Neuron (in vitro differentiated cells): Measurements from ENCODE around the gene BZW2.
"Not testable (repeated sequence)": the region's sequence is repeated elsewhere in the genome, so short reads cannot be mapped to it uniquely, and the experiment has no call there.

Experiments used
- H2AFZ ChIP-seq: one replicate; pipeline ENCODE4 v1.6.1; 2013; ENCODE audit warnings: low read depth, mild to moderate bottlenecking, inconsistent platforms, low read length, moderate library complexity
- H3K27me3 ChIP-seq: one replicate; pipeline ENCODE4 v1.6.1; 2013; ENCODE audit warnings: low read length; ENCODE audit not compliant: insufficient read depth
- H3K36me3 ChIP-seq: one replicate; pipeline ENCODE4 v1.6.1; 2013; ENCODE audit warnings: low read length; ENCODE audit not compliant: insufficient read depth
- H3K4me1 ChIP-seq: one replicate; pipeline ENCODE4 v1.6.1; 2013; ENCODE audit warnings: low read length; ENCODE audit not compliant: insufficient read depth
- H3K4me3 ChIP-seq: 2 replicates; pipeline ENCODE4 v1.5.1; 2013; ENCODE audit warnings: mild to moderate bottlenecking, low read length, moderate library complexity
- H3K9me3 ChIP-seq: one replicate; pipeline ENCODE4 v1.6.1; 2013; ENCODE audit warnings: low read length

BZW2 gene

DNA sequence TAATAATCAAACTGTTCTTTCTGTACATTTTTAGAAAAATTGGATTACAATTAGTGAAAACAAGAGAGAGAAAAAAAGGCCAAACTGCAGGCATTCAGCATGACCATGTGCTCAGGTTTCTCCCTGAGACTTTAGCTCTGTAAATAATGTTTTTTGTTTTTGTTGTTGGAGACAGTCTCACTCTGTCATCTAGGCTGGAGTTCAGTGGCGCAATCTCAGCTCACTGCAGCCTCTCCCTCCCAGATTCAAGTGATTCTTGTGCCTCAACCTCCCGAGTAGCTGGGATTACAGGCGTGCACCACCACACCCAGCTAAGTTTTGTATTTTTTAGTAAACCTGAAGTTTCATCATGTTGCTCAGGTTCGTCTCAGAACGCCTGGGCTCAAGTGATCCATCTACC is 23.0 kb downstream of the BZW2 start:
- Histone ChIP-seq H3K9me3 (peaks cover 2% of the 10 kb centered on the region), H3K4me3 (no peak overlapping the region), H3K36me3 (peaks cover 20% of the 10 kb centered on the region), H3K4me1 (peaks cover 8% of the 10 kb centered on the region), H3K27me3 (no peaks in the 10 kb centered on the region), H2AFZ (no peak overlapping the region)

DNA sequence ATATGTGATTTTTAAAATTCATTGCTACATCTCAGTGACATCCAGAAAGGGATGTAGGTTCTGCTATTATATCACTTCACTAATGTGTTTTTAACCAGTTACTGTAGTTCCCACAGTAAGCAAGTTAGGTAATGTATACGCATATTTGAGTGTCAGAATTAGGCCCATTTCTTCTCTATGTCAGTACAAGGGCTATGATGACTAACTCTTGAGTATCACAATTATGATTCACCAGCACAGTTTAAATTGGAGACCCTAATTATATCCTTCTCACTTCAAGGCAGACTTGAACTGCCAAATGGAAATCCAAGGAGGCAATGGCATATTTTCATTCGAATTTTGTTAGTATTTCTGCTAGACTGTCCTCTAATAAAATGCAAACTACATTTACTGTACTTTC is 23.6 kb downstream of the BZW2 start:
- H3K27me3 ChIP-seq, result no peaks in the 10 kb centered on the region
- H3K36me3 ChIP-seq, result peaks cover 23% of the 10 kb centered on the region
- H3K9me3 ChIP-seq, result peaks cover 2% of the 10 kb centered on the region
- peaks cover 8% of the 10 kb centered on the region for H3K4me1 ChIP-seq
- H2AFZ ChIP-seq, result no peak overlapping the region
- H3K4me3 ChIP-seq, result no peak overlapping the region

DNA sequence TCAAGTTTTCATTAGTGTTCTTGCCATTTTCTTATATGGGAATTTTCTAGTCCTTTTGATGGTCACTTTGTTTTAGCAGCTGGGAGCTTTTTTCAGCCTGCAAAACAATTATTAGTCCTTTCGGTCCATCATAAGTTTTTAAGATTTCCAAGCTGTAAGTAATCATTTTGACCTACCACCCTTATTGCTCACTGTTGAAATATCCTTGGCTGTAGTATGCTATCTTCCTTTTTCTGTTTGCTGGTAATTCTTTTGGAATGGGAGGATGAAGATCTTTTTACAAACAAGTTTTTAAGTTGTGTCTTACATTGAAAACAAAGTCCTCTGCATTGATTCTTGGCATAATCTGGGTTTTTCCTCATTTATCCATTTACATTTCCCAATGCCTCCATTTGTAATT is 24.0 kb downstream of the BZW2 start:
- Histone ChIP-seq H3K4me3 (no peak overlapping the region), H3K27me3 (no peaks in the 10 kb centered on the region), H3K4me1 (peaks cover 8% of the 10 kb centered on the region), H3K9me3 (peaks cover 2% of the 10 kb centered on the region), H2AFZ (no peak overlapping the region), H3K36me3 (peaks cover 28% of the 10 kb centered on the region)

DNA sequence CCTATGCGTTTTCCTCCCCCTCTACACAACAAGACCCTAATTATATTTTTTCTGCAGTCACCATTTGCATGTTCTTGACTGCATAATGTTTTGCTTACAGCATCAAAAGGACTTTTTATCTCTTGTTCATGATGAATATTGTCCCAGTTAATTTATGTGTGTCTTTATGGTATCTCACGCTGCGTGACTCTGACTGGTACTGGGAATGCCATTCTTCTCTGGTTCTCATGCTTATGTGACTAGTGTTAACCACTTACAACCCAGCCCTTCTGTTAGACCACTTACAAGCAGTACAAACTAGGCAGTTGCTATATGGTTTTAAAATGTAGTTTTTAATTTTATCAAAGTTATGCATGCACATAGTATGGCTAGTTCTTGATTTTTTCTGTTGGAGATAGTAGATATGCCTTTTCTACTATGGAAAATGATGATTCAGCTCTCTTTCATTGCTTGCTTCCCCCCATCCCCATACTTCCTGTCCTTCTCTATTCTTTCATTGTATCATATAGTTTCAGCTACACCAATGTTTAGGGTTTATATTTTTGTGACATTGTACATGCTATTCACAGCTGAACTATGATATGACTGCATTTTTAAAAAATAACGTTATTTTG is 24.9 kb downstream of the BZW2 start:
- no peak overlapping the region for H2AFZ ChIP-seq

DNA sequence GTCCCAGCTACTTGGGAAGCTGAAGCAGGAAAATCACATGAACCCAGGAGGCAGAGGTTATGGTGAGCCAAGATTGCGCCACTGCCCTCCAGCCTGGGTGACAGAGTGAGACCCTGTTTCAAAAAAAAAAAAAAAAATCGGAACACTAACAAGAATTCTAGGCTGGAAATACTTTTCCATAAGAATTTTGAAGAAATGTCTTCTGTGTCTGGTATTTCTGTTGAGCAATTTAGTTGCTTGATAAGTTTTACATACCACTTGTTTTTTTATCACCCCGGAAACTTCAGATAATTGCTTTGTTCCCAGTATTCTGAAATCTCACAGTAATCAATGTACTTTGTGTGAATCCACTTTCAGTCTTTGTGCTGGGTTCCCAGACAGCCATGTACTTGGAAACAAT is 25.8 kb downstream of the BZW2 start:
- Histone ChIP-seq H3K27me3 (no peaks in the 10 kb centered on the region), H3K36me3 (peaks cover 28% of the 10 kb centered on the region), H3K4me3 (no peak overlapping the region), H3K9me3 (peaks cover 2% of the 10 kb centered on the region), H3K4me1 (peaks cover 8% of the 10 kb centered on the region), H2AFZ (no peak overlapping the region)

More for the DNA sequence above, 24.9 kb downstream of the BZW2 start:
- Histone ChIP-seq H3K36me3 (peaks cover 32% of the 10 kb centered on the region), H3K4me3 (no peak overlapping the region), H3K27me3 (no peaks in the 10 kb centered on the region), H3K4me1 (peaks cover 8% of the 10 kb centered on the region), H3K9me3 (peaks cover 2% of the 10 kb centered on the region)

DNA sequence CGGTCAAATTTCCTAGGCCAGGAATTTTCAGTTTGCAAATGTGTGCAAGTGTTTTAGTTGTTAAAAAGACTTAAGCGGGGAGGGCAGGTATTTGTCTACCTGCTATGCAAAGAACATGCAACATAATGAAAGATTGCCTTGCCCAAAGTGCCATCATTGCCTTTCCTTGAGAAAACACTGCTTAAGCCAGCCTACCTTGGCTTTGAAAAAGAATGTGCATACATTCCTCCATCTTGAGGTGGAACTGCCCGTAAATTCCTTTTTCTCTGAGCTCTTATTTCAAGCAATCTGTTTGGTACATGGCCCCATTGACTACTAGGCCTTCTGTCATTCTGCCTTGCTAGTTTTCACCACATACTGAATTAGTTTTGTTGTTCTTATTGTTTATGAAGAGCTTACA is 29.3 kb downstream of the BZW2 start:
- Histone ChIP-seq H3K36me3 (peaks cover 25% of the 10 kb centered on the region), H2AFZ (no peak overlapping the region), H3K4me1 (no peaks in the 10 kb centered on the region), H3K4me3 (no peak overlapping the region), H3K9me3 (peaks cover 2% of the 10 kb centered on the region), H3K27me3 (no peaks in the 10 kb centered on the region)

DNA sequence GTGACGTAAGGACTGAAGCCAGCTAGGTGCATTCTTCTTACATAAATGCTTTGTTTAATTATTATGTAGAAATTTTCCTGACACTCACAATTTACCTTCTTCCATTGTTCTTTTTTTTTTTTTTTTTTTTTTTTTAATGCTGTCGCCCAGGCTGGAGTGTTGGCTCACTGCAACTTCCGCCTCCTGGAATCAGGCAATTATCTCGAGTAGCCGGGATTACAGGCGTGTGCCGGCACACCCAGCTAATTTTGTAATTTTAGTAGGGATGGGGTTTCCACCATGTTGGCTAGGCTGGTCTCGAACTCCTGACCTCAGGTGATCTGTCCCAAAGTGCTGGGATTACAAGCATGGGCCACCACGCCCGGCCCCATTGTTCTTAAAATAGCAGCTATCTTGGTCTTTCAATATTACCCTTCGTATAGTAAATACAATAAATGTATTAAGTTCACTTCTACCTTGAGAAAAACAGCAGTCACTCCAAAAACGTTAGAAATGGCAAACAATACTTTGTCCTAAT is 32.1 kb downstream of the BZW2 start:
- no peaks in the 10 kb centered on the region for H3K9me3 ChIP-seq
- H2AFZ ChIP-seq, result no peak overlapping the region
- H3K4me3 ChIP-seq, result no peak overlapping the region
- no peaks in the 10 kb centered on the region for H3K4me1 ChIP-seq
- H3K27me3 ChIP-seq, result no peaks in the 10 kb centered on the region
- peaks cover 46% of the 10 kb centered on the region for H3K36me3 ChIP-seq

DNA sequence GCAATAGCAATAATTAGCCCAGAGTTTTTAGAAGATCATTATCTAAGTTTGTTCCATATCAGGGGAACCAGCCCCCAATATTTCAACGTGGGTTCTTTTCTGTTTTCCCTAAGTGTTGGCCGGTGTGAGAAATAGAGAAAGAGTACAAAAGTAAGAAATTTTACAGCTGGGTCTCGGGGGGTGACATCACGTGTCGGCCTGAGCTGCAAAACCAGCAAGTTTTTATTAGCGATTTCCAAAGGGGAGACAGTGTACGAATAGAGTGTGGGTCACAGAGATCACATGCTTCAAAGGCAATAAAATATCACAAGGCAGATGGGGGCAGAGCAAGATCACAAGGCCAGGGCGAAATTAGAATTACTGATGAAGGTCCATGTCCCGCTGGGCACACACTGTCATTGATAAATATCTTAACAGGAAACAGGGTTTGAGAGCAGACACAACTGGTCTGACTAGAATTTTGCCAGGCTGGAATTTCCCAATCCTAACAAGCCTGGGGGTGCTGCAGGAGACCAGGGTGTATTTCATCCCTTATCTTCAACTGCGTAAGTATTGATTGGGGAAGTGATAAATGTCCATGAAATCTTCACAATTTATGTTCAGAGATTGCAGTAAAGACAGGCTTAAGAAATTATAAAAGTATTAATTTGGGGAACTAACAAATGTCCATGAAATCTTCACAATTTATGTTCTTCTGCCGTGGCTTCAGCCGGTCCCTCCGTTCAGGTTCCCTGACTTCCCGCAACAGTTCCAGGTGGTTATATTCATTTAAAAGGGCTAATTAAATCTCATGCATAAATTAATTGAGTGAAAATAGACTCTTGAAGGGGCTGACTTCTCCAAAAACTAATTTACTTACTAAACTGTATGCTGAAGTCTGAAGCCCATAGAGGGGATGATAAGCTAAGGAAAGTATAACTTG is 32.9 kb downstream of the BZW2 start:
- not testable (repeated sequence) for H3K9me3 ChIP-seq, H3K4me1 ChIP-seq, H2AFZ ChIP-seq, H3K27me3 ChIP-seq, H3K4me3 ChIP-seq
- peaks cover 52% of the 10 kb centered on the region for H3K36me3 ChIP-seq

DNA sequence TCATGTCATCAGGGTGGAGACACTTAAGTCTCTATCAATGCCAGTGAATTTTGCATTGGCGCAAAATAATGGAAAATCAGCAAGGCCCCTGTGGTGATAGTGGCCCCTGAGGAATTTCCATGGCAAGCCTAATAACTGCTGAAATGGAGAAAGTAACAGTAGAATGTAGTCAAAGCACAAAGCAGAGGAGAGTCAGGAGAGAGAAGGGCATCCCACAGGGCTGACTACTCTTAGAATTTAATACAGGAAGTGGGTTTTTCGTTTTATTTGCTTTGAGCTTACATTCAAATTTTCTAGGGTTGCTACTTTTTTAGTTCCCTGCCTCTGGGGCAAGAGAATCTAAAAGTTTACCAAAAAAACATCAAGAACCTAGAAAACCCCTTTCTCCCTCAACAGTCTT is 39.0 kb downstream of the BZW2 start:
- Histone ChIP-seq H2AFZ (no peak overlapping the region), H3K27me3 (no peaks in the 10 kb centered on the region), H3K36me3 (peaks cover 62% of the 10 kb centered on the region), H3K9me3 (no peaks in the 10 kb centered on the region), H3K4me3 (no peak overlapping the region), H3K4me1 (no peaks in the 10 kb centered on the region)

DNA sequence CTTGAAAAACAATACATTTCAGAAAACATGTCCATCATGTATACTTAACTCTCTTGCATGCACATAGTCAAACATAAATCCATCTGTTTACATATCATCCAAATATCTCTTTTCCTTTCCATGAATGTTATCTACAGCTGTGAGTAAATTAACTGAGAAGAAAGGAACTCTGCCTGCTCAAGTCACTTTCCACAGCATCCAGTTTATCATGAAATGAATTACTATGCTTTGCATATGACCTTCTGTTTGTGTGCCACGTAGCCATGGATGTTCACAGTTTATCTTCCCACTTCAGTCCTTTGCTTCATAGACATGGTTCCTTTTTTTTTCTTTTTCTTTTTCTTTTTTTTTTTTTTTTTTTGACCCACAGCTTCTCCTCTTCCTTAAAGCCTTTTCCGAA is 39.6 kb downstream of the BZW2 start:
- H2AFZ ChIP-seq, result no peak overlapping the region
- no peaks in the 10 kb centered on the region for H3K4me1 ChIP-seq
- no peaks in the 10 kb centered on the region for H3K9me3 ChIP-seq
- no peak overlapping the region for H3K4me3 ChIP-seq
- H3K36me3 ChIP-seq, result peaks cover 61% of the 10 kb centered on the region
- no peaks in the 10 kb centered on the region for H3K27me3 ChIP-seq

DNA sequence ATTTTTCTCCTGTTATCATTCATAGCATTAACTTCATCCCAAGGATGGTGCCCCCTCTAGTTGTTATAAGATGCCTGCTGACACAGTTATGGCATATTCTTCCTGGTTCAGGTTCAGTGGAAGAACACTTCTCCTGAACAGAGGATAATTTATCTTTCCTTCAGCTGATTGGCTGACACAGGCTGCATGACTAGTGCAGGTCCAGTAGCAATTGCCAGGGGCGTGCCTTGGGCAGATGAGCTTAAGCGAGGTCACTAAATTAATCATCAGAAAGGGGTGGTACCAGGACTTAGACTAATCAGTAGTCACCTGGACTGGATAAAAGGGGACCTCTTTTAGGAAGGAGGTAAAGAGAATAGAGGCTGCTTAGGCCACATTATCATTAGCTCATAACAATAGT is 42.3 kb downstream of the BZW2 start:
- H3K36me3 ChIP-seq, result peaks cover 57% of the 10 kb centered on the region
- H3K27me3 ChIP-seq, result no peaks in the 10 kb centered on the region
- no peaks in the 10 kb centered on the region for H3K9me3 ChIP-seq
- H3K4me1 ChIP-seq, result no peaks in the 10 kb centered on the region
- H2AFZ ChIP-seq, result no peak overlapping the region
- no peak overlapping the region for H3K4me3 ChIP-seq

DNA sequence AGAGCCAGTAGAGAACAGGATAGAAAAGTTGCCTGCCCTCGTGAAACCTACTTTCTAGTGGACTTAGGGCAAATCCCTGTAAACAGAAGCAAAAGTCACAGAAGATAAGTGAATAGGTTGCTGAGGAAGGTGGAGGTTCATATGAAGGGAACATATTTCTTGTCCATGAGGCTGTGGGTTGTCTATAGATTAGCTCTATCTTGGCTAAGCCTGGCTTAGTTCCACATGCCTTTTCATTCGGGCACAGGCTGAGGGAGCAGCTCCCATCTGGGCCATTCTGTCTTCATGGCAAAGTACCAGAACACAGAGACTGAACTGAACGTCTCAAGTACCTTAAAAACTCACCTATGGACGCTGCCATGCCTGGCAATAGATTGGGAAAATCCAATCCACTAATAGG is 45.3 kb downstream of the BZW2 start:
- Histone ChIP-seq H3K36me3 (peaks cover 56% of the 10 kb centered on the region), H2AFZ (no peak overlapping the region), H3K27me3 (no peaks in the 10 kb centered on the region), H3K4me1 (no peaks in the 10 kb centered on the region), H3K4me3 (no peak overlapping the region), H3K9me3 (no peaks in the 10 kb centered on the region)

DNA sequence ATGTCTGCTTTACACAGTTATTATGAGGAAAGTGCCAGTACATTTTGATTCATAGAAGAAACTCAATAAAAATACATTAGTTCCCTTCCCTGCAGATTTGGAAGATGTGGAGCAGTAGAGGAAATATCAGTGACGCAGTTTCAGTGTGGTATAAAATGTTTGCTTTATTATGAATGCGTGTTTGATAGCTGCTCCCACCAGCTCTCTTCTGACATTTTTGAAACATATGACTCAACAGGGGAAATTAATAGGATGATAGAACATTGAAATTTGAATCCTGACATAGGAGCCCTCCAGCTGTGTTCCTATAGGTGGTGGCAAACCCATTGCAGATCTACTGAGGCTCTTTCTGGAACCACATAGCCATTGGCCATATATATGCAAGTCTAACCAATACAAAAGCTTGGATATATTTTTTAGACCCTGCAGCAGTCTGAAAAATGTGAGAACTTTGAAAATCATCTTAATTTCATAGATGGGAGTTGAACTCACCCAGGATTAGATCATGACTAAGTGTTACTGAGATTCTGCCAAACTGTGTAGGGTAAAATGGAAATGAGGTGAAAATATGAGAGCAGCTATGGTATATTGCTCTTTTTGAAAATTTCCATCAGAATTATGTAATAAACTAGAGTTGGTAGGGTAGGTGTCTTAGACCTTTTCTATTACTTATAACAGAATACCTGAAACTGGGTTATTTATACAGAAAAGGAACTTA is 47.8 kb downstream of the BZW2 start:
- Histone ChIP-seq H3K27me3 (no peaks in the 10 kb centered on the region), H3K36me3 (peaks cover 62% of the 10 kb centered on the region), H3K9me3 (no peaks in the 10 kb centered on the region), H3K4me1 (peaks cover 17% of the 10 kb centered on the region), H3K4me3 (no peak overlapping the region), H2AFZ (no peak overlapping the region)
